Cardiac fibroblast (primary cell): ENCODE results near the gene TCHP.

Experiments used
- DNase-seq, 2 donors: peaks; one replicate each; pipeline versions ENCODE4 v3.0.0 to v3.0.0-alpha.2; 2010; ENCODE audit warnings: low read depth in 2 of 2
- H3K4me3 ChIP-seq, 2 donors: replicated peaks in 1 of 2; 1 replicate in 1 of 2; 2 replicates in 1 of 2; pipeline ENCODE4 v1.5.1; 2011; ENCODE audit warnings: low read depth in 2 of 2, low read length in 2 of 2, mild to moderate bottlenecking in 2 of 2, moderate library complexity in 1 of 2
- TF ChIP-seq, protein P1 (sequence below): IDR thresholded peaks from one replicate; pipeline ENCODE4 v1.5.1; 2011; ENCODE audit warnings: low read depth, mild to moderate bottlenecking, low read length, inconsistent platforms

The TCHP gene

GRCh38 chr12:109967383-109968031 lies 67.4 kb downstream of the TCHP start:
- no peak for DNase-seq
- TF ChIP-seq, protein P1, sequence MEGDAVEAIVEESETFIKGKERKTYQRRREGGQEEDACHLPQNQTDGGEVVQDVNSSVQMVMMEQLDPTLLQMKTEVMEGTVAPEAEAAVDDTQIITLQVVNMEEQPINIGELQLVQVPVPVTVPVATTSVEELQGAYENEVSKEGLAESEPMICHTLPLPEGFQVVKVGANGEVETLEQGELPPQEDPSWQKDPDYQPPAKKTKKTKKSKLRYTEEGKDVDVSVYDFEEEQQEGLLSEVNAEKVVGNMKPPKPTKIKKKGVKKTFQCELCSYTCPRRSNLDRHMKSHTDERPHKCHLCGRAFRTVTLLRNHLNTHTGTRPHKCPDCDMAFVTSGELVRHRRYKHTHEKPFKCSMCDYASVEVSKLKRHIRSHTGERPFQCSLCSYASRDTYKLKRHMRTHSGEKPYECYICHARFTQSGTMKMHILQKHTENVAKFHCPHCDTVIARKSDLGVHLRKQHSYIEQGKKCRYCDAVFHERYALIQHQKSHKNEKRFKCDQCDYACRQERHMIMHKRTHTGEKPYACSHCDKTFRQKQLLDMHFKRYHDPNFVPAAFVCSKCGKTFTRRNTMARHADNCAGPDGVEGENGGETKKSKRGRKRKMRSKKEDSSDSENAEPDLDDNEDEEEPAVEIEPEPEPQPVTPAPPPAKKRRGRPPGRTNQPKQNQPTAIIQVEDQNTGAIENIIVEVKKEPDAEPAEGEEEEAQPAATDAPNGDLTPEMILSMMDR: no peak
- H3K4me3 ChIP-seq: no peak overlapping the region
